Sigmoid colon (tissue), 4 donors: ENCODE data around the gene MVB12B.

Experiments
- CTCF ChIP-seq, 4 experiments: fragments of 450-650 bp in 3 of 4; fragments of 200-600 bp in 1 of 4; IDR thresholded peaks; one replicate each; pipeline ENCODE4 v1.5.1; 2016 to 2019; ENCODE audit warnings: antibody characterized with exemption in 4 of 4, mild to moderate bottlenecking in 3 of 4, moderate library complexity in 2 of 4
- EP300 ChIP-seq, 4 donors: sonication (generic); formaldehyde crosslinking; IDR thresholded peaks; one replicate each; pipeline ENCODE4 v1.6.1; 2017; ENCODE audit warnings: antibody characterized with exemption in 4 of 4
- POLR2A ChIP-seq, 2 donors: fragments of 450-650 bp; IDR thresholded peaks; one replicate each; pipeline ENCODE4 v1.6.1; 2016; ENCODE audit warnings: antibody characterized with exemption in 2 of 2, mild to moderate bottlenecking in 2 of 2, moderate library complexity in 2 of 2

- TF ChIP-seq POLR2A (IDR thresholded peaks at IDR 0.05) (no peak), CTCF (IDR thresholded peaks at IDR 0.05) (no peak), EP300 (IDR thresholded peaks at IDR 0.05) (no peak)
Observed at GRCh38 chr9:126470241-126470993, 143.8 kb downstream of the MVB12B start.
